ENCODE results near the gene SEC14L6.
"Not testable (repeated sequence)": the region's sequence is repeated elsewhere in the genome, so short reads cannot be mapped to it uniquely, and the experiment has no call there.

SEC14L6 gene

GRCh38 chr22:30560643-30561202, 14.2 kb upstream of the SEC14L6 start:
- CTCF ChIA-PET, result not testable (repeated sequence)
- peak; percentile 31 for DNase-seq

DNA sequence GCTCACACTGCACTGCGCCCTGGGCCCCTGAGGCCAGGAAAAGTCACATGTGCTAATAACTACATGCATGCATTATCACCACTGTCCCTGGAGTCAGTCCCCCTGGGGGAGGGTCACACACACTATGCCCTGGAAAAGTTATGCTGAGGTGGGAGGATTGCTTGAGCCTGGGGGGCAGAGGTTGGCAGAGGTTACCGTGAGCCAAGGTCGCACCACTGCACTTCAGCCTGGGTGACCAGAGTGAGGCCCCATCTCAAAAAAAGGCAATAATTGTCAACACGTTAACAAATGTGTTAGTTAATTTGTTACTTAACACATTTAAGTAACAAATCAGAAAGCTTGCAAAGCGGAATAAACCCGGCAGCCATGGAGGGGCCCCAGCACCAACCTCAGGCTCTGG, 13.3 kb upstream of the SEC14L6 start:
- no peaks in the 10 kb centered on the region for H3K4me1 Mint-ChIP-seq
- no peak for DNase-seq
- no peaks in the 10 kb centered on the region for H3K36me3 Mint-ChIP-seq
- CTCF ChIA-PET, result no interaction called here
- H3K4me3 Mint-ChIP-seq, result no peak overlapping the region
- no peak overlapping the region for H3K27ac Mint-ChIP-seq
- H3K27me3 Mint-ChIP-seq, result peaks cover 11% of the 10 kb centered on the region
- no peaks in the 10 kb centered on the region for H3K9me3 Mint-ChIP-seq

More at GRCh38 chr22:30560643-30561202, 14.2 kb upstream of the SEC14L6 start:
- H3K27ac Mint-ChIP-seq, H3K4me3 Mint-ChIP-seq, H3K36me3 Mint-ChIP-seq, H3K4me1 Mint-ChIP-seq, H3K9me3 Mint-ChIP-seq: not testable (repeated sequence)
- peaks cover 18% of the 10 kb centered on the region for H3K27me3 Mint-ChIP-seq

DNA sequence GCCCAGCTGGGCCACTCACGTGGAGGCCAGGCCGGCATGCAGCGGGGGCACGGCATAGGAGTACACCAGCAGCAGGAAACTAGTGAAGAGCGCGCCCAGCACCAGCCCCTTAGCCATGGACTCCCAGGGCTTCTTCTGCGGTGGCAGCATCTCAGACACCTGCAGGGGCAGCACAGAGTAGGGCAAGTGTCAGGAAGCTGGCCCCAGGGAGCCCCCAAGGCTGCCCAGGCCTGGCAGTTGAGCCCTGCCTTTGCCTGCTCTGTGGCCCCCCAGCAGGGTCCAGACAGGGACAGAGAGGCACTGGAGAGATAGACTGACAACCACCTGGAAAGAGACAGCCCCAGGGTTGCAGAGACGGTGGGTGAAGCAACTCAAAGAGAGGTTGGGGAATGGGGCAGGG, 10.7 kb upstream of the SEC14L6 start:
- Mint-ChIP-seq H3K4me1 (peaks cover 9% of the 10 kb centered on the region), H3K36me3 (no peaks in the 10 kb centered on the region), H3K27ac (no peak overlapping the region), H3K27me3 (peaks cover 10% of the 10 kb centered on the region), H3K4me3 (no peak overlapping the region), H3K9me3 (no peaks in the 10 kb centered on the region)
- CTCF ChIA-PET, result no interaction called here
- DNase-seq, result no peak

DNA sequence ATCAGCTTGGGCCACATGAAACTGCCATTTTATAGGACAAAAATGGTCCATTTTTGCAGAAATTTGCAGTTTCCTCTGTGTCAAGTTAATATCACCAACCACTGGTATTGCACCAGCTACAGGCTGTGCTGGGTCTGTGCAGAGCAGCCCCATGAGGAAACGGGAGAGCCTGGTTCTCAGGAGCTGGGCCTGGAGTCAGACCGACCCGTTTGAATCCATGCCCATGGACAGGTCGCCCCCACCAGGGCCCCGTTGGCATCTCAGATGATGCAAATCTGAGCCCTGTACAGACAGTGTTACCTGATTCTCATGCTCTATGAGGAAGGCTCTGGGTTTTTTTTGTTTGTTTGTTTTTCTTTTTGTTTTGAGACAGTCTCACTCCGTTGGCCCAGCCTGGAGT, 9.8 kb upstream of the SEC14L6 start:
- H3K4me1 Mint-ChIP-seq, result peaks cover 9% of the 10 kb centered on the region
- no peaks in the 10 kb centered on the region for H3K36me3 Mint-ChIP-seq
- DNase-seq, result no peak
- CTCF ChIA-PET, result interaction anchor here (0.6 kb wide), 1 partner anchor 69 kb away, joined by 3 read pairs; no protein-coding TSS in a partner anchor
- H3K27ac Mint-ChIP-seq, result no peak overlapping the region
- no peaks in the 10 kb centered on the region for H3K9me3 Mint-ChIP-seq
- H3K27me3 Mint-ChIP-seq, result peaks cover 5% of the 10 kb centered on the region
- H3K4me3 Mint-ChIP-seq, result no peak overlapping the region

- peaks cover 9% of the 10 kb centered on the region for H3K4me1 Mint-ChIP-seq
- H3K4me3 Mint-ChIP-seq, result no peak overlapping the region
- H3K9me3 Mint-ChIP-seq, result no peaks in the 10 kb centered on the region
- DNase-seq, result no peak
- H3K27ac Mint-ChIP-seq, result no peak overlapping the region
- no peaks in the 10 kb centered on the region for H3K36me3 Mint-ChIP-seq
- CTCF ChIA-PET, result no interaction called here
- H3K27me3 Mint-ChIP-seq, result peaks cover 3% of the 10 kb centered on the region
Measured at GRCh38 chr22:30555282-30556210, 9.0 kb upstream of the SEC14L6 start.

- no peak for DNase-seq
- H3K27ac Mint-ChIP-seq, result no peak overlapping the region
- CTCF ChIA-PET, result no interaction called here
- H3K4me3 Mint-ChIP-seq, result no peak overlapping the region
- H3K27me3 Mint-ChIP-seq, result no peaks in the 10 kb centered on the region
- H3K9me3 Mint-ChIP-seq, result no peaks in the 10 kb centered on the region
- H3K36me3 Mint-ChIP-seq, result no peaks in the 10 kb centered on the region
- H3K4me1 Mint-ChIP-seq, result peaks cover 9% of the 10 kb centered on the region
Measured at GRCh38 chr22:30553971-30554370, 7.4 kb upstream of the SEC14L6 start.

- H3K9me3 Mint-ChIP-seq, result no peaks in the 10 kb centered on the region
- no peak for DNase-seq
- H3K4me3 Mint-ChIP-seq, result no peak overlapping the region
- no peaks in the 10 kb centered on the region for H3K36me3 Mint-ChIP-seq
- H3K4me1 Mint-ChIP-seq, result peaks cover 9% of the 10 kb centered on the region
- H3K27ac Mint-ChIP-seq, result no peak overlapping the region
- H3K27me3 Mint-ChIP-seq, result peaks cover 5% of the 10 kb centered on the region
- CTCF ChIA-PET, result no interaction called here
Measured at GRCh38 chr22:30552719-30553118, 6.2 kb upstream of the SEC14L6 start.

GRCh38 chr22:30551813-30552212, 5.3 kb upstream of the SEC14L6 start:
- CTCF ChIA-PET, H3K9me3 Mint-ChIP-seq, H3K4me3 Mint-ChIP-seq, DNase-seq, H3K27ac Mint-ChIP-seq, H3K36me3 Mint-ChIP-seq, H3K4me1 Mint-ChIP-seq: not testable (repeated sequence)
- H3K27me3 Mint-ChIP-seq, result peaks cover 14% of the 10 kb centered on the region

GRCh38 chr22:30547188-30547587, 647 bp upstream of the SEC14L6 start:
- no peaks in the 10 kb centered on the region for H3K9me3 Mint-ChIP-seq
- H3K36me3 Mint-ChIP-seq, result no peaks in the 10 kb centered on the region
- CTCF ChIA-PET, result no interaction called here
- DNase-seq, result no peak
- peaks cover 53% of the 10 kb centered on the region for H3K27me3 Mint-ChIP-seq
- no peak overlapping the region for H3K4me3 Mint-ChIP-seq
- H3K4me1 Mint-ChIP-seq, result peaks cover 2% of the 10 kb centered on the region
- no peak overlapping the region for H3K27ac Mint-ChIP-seq

DNA sequence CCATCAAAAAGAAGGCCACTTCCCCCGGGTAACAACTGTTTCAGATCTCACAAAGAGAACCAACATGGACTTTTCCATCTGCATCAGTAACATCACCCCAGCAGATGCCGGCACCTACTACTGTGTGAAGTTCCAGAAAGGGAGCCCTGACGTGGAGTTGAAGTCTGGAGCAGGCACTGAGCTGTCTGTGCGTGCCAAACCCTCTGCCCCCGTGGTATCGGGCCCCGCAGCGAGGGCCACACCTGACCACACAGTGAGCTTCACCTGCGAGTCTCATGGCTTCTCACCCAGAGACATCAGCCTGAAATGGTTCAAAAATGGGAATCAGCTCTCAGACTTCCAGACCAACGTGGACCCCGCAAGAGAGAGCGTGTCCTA, 3.7 kb downstream of the SEC14L6 start:
- Mint-ChIP-seq H3K27me3 (peaks cover 91% of the 10 kb centered on the region), H3K9me3 (no peaks in the 10 kb centered on the region), H3K4me3 (no peak overlapping the region), H3K4me1 (peaks cover 2% of the 10 kb centered on the region), H3K27ac (no peak overlapping the region), H3K36me3 (no peaks in the 10 kb centered on the region)
- CTCF ChIA-PET, result no interaction called here
- DNase-seq, result no peak

GRCh38 chr22:30541961-30542810, 4.4 kb downstream of the SEC14L6 start:
- CTCF ChIA-PET, result no interaction called here
- DNase-seq, result no peak
- H3K27ac Mint-ChIP-seq, result no peak overlapping the region

GRCh38 chr22:30541511-30541910, 5.0 kb downstream of the SEC14L6 start:
- H3K27ac Mint-ChIP-seq, CTCF ChIA-PET, H3K4me3 Mint-ChIP-seq, H3K9me3 Mint-ChIP-seq, DNase-seq, H3K36me3 Mint-ChIP-seq, H3K4me1 Mint-ChIP-seq: not testable (repeated sequence)
- H3K27me3 Mint-ChIP-seq, result peaks cover 80% of the 10 kb centered on the region

More at GRCh38 chr22:30541961-30542810, 4.4 kb downstream of the SEC14L6 start:
- Mint-ChIP-seq H3K36me3 (no peaks in the 10 kb centered on the region), H3K27me3 (peaks cover 85% of the 10 kb centered on the region), H3K4me3 (no peak overlapping the region), H3K9me3 (no peaks in the 10 kb centered on the region), H3K4me1 (peaks cover 2% of the 10 kb centered on the region)

DNA sequence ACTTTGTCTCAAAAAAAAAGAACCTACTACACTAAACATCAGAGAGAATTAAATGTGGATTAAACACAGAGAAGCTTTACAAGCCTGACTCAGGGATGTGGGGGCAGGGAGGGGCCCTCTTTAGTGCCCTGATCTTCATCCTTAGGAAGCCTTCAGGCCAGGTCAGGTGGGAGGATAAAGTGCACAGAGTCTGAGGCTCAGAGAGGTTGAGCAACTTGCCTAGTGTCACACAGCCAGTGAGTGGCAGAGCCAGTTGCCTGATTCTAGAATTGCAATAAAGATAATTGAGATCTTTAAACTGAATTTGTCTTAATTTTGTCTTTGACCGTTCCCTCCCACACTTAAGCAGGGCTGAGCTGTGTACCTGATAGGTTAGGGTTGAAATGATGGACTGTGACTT, 7.2 kb downstream of the SEC14L6 start:
- CTCF ChIA-PET, result no interaction called here
- no peaks in the 10 kb centered on the region for H3K9me3 Mint-ChIP-seq
- peaks cover 2% of the 10 kb centered on the region for H3K4me1 Mint-ChIP-seq
- no peak overlapping the region for H3K27ac Mint-ChIP-seq
- H3K27me3 Mint-ChIP-seq, result peaks cover 70% of the 10 kb centered on the region
- H3K36me3 Mint-ChIP-seq, result no peaks in the 10 kb centered on the region
- DNase-seq, result no peak
- no peak overlapping the region for H3K4me3 Mint-ChIP-seq

- H3K27ac Mint-ChIP-seq, result no peak overlapping the region
- no peak overlapping the region for H3K4me3 Mint-ChIP-seq
- no peak for DNase-seq
- CTCF ChIA-PET, result no interaction called here
- H3K36me3 Mint-ChIP-seq, result no peaks in the 10 kb centered on the region
- peaks cover 2% of the 10 kb centered on the region for H3K4me1 Mint-ChIP-seq
- H3K9me3 Mint-ChIP-seq, result no peaks in the 10 kb centered on the region
- peaks cover 64% of the 10 kb centered on the region for H3K27me3 Mint-ChIP-seq
Measured at GRCh38 chr22:30538280-30538679, 8.3 kb downstream of the SEC14L6 start.
